Measurements from ENCODE around the gene MAST4.
A peak's percentile ranks its signal among the peaks of the same experiment; 100 is the strongest.

MAST4 gene

GRCh38 chr5:67154556-67155206 lies 558.5 kb downstream of the MAST4 start:
- TF ChIP-seq, protein P1, sequence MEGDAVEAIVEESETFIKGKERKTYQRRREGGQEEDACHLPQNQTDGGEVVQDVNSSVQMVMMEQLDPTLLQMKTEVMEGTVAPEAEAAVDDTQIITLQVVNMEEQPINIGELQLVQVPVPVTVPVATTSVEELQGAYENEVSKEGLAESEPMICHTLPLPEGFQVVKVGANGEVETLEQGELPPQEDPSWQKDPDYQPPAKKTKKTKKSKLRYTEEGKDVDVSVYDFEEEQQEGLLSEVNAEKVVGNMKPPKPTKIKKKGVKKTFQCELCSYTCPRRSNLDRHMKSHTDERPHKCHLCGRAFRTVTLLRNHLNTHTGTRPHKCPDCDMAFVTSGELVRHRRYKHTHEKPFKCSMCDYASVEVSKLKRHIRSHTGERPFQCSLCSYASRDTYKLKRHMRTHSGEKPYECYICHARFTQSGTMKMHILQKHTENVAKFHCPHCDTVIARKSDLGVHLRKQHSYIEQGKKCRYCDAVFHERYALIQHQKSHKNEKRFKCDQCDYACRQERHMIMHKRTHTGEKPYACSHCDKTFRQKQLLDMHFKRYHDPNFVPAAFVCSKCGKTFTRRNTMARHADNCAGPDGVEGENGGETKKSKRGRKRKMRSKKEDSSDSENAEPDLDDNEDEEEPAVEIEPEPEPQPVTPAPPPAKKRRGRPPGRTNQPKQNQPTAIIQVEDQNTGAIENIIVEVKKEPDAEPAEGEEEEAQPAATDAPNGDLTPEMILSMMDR (conservative IDR thresholded peaks at IDR 0.05; ENCODE audit: low read length) = no peak
- DNase-seq (ENCODE audit: low read depth) = no peak
- H3K4me3 ChIP-seq (ENCODE audit: low read length) = no peak overlapping the region

GRCh38 chr5:67156976-67157583 lies 560.9 kb downstream of the MAST4 start:
- H3K4me3 ChIP-seq (ENCODE audit: low read length) = no peak overlapping the region
- DNase-seq (ENCODE audit: low read depth) = no peak
- TF ChIP-seq, protein P1 (conservative IDR thresholded peaks at IDR 0.05; ENCODE audit: low read length) = peak; percentile 83

DNA sequence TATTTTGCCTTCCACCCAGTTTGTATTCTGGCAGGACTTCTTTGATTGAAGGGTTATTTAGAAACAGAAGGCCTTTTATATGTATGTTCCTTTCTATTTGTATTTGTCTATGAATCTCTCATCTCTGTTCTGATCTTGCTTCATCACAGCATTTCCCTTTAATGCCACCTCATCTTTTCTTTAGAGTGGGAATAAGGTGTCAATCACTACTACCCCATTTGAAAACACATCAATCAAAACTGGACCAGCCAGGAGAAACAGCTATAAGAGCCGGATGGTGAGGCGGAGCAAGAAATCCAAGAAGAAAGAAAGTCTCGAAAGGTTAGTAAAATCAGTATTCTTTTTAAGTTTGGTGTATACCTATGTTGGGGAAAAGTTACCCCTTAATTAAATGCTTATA lies 564.1 kb downstream of the MAST4 start:
- H3K4me3 ChIP-seq (ENCODE audit: low read length) = no peak overlapping the region
- no peak for DNase-seq (ENCODE audit: low read depth)
- TF ChIP-seq, protein P1 (conservative IDR thresholded peaks at IDR 0.05; ENCODE audit: low read length) = no peak

DNA sequence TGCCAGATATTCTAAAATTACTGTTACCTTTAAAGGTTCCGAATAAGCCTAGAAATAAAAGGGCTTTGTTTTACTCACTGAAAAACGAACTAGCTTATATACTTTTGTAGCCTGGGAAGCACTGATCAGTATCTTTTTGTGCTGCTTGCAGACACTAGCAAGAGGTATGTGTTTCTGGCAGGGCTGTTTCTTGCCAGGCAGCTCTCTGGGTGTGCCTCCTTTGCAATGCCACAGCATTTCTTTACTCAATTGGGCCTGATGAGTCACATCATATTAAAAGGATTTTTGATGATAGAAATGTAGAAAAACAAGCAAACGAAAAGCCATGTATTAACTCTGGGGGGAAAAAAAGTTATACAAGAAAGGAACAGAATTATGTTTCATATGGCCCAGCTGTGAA lies 564.8 kb downstream of the MAST4 start:
- DNase-seq (ENCODE audit: low read depth) = peak; percentile 80
- H3K4me3 ChIP-seq (ENCODE audit: low read length) = no peak overlapping the region
- TF ChIP-seq, protein P1 (conservative IDR thresholded peaks at IDR 0.05; ENCODE audit: low read length) = no peak

GRCh38 chr5:67161767-67162166 lies 565.6 kb downstream of the MAST4 start:
- DNase-seq (ENCODE audit: low read depth) = no peak
- TF ChIP-seq, protein P1 (conservative IDR thresholded peaks at IDR 0.05; ENCODE audit: low read length) = no peak
- no peak overlapping the region for H3K4me3 ChIP-seq (ENCODE audit: low read length)

DNA sequence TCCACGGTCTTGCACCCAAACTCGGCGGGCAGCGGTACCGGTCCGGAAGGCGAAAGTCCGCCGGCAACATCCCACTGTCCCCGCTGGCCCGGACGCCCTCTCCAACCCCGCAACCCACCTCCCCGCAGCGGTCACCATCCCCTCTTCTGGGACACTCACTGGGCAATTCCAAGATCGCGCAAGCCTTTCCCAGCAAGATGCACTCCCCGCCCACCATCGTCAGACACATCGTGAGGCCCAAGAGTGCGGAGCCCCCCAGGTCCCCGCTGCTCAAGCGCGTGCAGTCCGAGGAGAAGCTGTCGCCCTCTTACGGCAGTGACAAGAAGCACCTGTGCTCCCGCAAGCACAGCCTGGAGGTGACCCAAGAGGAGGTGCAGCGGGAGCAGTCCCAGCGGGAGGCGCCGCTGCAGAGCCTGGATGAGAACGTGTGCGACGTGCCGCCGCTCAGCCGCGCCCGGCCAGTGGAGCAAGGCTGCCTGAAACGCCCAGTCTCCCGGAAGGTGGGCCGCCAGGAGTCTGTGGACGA lies 567.1 kb downstream of the MAST4 start:
- no peak overlapping the region for H3K4me3 ChIP-seq (ENCODE audit: low read length)
- DNase-seq (ENCODE audit: low read depth) = no peak
- TF ChIP-seq, protein P1 (conservative IDR thresholded peaks at IDR 0.05; ENCODE audit: low read length) = no peak
